ENCODE measurements around the gene COA3. TPM values are rescaled to one million over a fixed set of nuclear protein-coding genes. Genes with fewer than 3 reads are reported as not detected.

Gene COA3
- polyA plus RNA-seq, 3 donors from 2014 or later: 162 to 221 (median 186) TPM

DNA sequence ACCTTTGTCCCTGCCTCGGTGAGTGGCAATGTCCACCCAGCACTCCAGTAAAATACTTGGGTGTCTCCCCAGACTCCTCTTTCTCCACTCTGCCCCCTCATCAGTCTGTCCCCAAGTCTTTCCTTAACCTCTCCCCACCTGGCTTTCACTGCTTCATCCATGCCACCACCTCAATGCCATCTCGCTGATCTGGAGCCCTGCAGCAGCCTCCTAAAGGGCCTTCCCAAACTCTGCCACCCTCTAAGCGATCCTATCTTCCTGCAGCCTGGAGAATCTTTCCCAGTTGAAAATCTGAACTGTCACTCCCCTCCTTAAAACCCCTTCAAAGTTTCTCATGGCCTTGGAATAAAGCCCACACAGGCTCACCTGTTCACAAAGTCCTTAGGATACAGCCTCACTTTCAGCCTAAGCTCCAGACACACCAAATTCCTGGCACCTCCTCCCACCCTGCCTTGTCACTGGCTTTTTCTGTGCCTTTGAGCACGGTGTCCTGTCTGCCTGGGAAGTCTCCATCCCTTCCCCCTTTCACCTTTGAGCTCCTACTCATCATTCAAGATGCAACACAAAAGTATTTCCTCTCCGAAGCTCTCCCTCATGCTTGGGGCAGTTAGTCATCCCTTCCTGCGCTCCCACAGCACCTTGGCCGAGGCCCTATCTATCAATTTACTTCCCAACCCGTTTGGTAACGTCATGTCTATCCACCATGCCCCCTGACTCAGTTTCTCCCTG, 15.3 kb downstream of the COA3 start:
- peaks cover 9 to 19% (median 13%) of the 10 kb centered on the region in 3 donors for H3K36me3 Mint-ChIP-seq
- no peak overlapping the region for H3K4me3 Mint-ChIP-seq
- DNase-seq: no peak
- peaks cover 17 to 31% (median 30%) of the 10 kb centered on the region in 3 donors for H3K27me3 Mint-ChIP-seq (ENCODE audit: low read depth in 3 of 3)
- no peak overlapping the region for H3K27ac Mint-ChIP-seq
- no peaks in the 10 kb centered on the region for H3K9me3 Mint-ChIP-seq
- peaks cover 0 to 11% of the 10 kb centered on the region in 2 donors for H3K4me1 Mint-ChIP-seq

DNA sequence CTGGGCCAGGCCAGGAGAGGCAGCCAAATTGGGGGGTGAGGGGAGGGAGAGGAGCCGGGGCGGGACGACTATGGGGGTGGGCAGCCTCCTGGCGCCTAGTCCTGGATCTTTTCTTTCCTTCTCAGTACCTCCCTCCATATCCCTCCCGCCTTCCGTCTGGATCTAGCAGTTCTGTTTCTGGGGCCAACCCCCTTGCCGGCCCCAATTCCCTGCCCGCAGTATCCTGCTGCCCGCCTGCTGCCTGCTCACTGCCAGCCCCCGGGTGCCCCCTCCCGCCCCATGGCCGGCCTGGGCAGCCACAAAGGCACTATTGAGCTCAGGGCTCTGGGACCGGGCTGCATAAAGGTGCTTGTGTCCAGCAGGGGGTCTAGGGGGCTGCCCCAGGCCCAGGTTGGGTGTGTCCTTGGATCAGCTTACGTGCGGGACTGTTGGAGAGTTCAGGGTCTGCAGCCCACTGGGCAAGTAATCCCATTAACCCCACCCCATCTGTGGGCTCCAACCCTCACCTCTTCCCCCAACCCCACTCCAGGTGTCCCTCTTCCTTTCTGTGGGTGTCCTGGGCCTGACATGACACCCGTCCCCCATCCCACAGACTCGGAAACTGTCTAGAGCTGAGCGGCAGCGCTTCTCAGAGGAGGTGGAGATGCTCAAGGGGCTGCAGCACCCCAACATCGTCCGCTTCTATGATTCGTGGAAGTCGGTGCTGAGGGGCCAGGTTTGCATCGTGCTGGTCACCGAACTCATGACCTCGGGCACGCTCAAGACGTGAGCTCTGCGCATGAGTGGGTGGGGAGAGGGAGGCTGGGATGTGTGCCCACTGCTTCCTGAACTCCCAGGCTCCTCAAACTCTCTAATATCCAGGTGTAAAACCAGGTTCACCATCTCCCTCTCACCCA, 16.1 kb downstream of the COA3 start:
- Mint-ChIP-seq H3K4me3 (no peak overlapping the region), H3K9me3 (no peaks in the 10 kb centered on the region), H3K4me1 (peaks cover 0 to 11% of the 10 kb centered on the region in 2 donors), H3K36me3 (peaks cover 9 to 26% (median 18%) of the 10 kb centered on the region in 3 donors), H3K27me3 (ENCODE audit: low read depth in 3 of 3) (peaks cover 17 to 30% (median 27%) of the 10 kb centered on the region in 3 donors), H3K27ac (no peak overlapping the region)
- no peak for DNase-seq

DNA sequence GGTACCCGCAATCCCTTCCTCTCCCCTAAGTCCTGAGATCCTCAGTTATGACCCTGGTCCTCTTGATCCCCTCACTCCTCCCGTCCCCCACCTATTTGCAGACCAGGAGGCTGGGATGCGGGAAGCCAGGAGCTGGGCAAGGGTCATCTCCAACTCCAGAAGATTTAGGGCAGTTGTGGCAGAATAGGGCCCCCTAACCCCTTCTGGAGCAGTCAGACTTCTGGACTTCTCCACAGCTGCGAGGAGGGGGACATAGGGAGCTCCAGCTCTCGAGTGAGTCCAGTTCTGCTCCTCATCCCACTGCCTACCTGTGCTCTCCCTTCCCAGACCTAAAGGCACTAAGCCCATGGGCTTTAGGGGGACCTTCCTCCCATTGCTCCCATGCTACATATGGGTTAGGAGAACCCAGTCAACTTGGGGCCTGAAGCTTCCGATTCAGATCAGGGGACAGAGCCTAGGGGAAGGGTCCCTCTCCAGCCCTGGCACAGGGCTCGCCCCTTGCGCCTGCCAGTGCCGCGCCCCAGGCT, 16.8 kb downstream of the COA3 start:
- Mint-ChIP-seq H3K27ac (no peak overlapping the region), H3K4me1 (peaks cover 0 to 11% of the 10 kb centered on the region in 2 donors), H3K9me3 (no peaks in the 10 kb centered on the region), H3K4me3 (no peak overlapping the region), H3K27me3 (ENCODE audit: low read depth in 3 of 3) (peaks cover 17 to 27% (median 27%) of the 10 kb centered on the region in 3 donors), H3K36me3 (peaks cover 9 to 29% (median 20%) of the 10 kb centered on the region in 3 donors)
- DNase-seq: no peak

DNA sequence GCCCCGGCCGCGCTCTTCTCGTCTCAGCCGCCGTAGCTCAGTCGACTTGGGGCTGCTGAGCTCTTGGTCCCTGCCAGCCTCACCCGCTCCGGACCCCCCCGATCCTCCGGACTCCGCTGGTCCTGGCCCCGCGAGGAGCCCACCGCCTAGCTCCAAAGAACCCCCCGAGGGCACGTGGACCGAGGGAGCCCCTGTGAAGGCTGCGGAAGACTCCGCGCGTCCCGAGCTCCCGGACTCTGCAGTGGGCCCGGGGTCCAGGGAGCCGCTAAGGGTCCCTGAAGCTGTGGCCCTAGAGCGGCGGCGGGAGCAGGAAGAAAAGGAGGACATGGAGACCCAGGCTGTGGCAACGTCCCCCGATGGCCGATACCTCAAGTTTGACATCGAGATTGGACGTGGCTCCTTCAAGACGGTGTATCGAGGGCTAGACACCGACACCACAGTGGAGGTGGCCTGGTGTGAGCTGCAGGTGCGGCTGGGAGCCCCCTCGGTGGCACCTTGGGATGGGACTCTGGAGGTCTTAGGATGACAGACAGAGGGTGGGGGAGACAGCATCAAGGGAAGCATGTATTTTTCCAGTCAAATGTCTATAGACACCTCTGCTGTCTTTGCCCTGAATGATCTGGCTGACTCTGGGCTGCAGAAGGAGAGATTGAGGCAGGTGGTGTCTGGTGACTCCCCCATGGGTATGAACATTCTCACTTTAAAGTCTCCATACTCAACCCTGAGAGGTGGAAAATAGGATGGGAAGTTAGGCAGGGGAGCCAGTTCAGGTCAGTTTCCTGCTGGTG, 17.5 kb downstream of the COA3 start:
- Mint-ChIP-seq H3K36me3 (peaks cover 9 to 30% (median 22%) of the 10 kb centered on the region in 3 donors), H3K4me3 (peak overlapping the region in 1 of 5 donors; percentile 40), H3K27me3 (ENCODE audit: low read depth in 3 of 3) (peaks cover 17 to 24% (median 22%) of the 10 kb centered on the region in 3 donors), H3K4me1 (peaks cover 0 to 11% of the 10 kb centered on the region in 2 donors), H3K27ac (no peak overlapping the region), H3K9me3 (no peaks in the 10 kb centered on the region)
- no peak for DNase-seq

DNA sequence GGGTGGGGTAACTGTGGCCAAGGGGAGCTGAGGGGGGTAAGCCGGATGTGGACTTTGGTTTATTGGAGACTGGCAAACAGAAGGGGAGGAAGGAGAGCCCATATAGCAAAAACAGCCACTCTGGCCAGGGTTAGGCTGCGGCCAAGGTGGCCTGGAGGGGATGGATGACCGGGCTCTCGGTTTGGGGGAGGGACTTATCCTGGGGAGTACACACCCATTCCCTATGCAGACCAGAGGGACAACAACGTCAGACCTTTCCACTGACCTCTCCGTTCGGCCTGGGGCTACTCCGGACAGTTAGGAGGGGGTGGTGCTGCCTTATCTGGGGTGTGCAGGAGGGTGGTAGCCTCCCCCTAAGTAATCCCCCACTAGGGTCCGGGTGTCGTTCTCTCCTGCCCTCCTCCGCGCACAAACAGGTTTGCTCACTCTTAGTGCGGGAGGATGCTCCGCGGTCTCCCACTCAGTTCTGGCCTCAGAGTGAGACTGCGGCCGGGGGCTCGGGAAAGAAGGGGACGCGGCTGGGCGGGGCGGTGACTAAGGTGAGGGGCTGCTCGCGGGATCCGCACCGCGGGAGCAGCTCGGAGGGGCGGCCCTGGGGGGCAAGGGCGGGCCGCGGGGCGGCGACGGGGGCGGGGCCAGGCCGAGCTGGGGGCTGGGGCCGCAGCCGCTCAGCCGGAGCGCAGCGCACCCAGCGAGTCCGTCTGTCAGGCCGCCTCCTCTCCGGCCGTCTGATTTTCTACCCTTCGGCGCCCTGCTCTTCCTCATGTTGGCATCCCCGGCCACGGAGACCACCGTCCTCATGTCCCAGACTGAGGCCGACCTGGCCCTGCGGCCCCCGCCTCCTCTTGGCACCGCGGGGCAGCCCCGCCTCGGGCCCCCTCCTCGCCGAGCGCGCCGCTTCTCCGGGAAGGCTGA, 18.3 kb downstream of the COA3 start, which contains the start of gene WNK4:
TSS of gene WNK4 (plus strand) at position 675 of the 915 bp plus-strand sequence. CDS start at position 764, 89 bp downstream.
- Mint-ChIP-seq H3K27me3 (ENCODE audit: low read depth in 3 of 3) (peaks cover 11 to 20% (median 16%) of the 10 kb centered on the region in 3 donors), H3K27ac (no peak within 1 kb of the TSS)
- no peak for DNase-seq

DNA sequence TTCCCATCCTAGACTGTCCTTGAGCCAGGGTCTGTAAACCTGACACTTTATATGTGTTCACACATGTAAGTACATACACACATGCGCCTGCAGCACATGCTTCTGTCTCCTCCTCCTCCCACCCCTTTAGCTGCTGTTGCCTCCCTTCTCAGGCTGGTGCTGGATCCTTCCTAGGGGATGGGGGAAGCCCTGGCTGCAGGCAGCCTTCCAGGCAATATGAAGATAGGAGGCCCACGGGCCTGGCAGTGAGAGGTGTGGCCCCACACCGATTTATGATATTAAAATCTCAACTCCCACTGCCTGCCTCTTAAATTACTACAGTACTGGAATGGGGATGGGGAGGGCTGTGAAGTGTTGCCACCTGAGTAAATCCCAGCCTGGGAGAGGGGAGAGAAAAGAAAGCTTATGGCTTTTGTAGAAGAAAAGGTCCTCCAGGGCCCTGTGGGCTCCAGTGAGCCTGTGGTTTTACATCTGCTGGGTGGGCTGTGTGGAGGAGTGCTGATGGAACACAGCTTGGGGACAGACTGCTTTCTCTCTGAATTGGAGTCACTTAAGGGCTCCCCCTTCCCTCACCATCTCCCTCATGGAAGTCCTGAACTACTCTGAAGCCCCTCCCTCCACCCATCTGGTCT, 19.1 kb downstream of the COA3 start:
- peaks cover 9 to 39% (median 16%) of the 10 kb centered on the region in 3 donors for H3K36me3 Mint-ChIP-seq
- peaks cover 8 to 12% of the 10 kb centered on the region in 2 donors for H3K4me1 Mint-ChIP-seq
- peak overlapping the region in 2 of 5 donors; percentile 6 to 29 for H3K4me3 Mint-ChIP-seq
- H3K27me3 Mint-ChIP-seq (ENCODE audit: low read depth in 3 of 3): peaks cover 11 to 18% (median 11%) of the 10 kb centered on the region in 3 donors
- no peak for DNase-seq
- no peaks in the 10 kb centered on the region for H3K9me3 Mint-ChIP-seq
- no peak overlapping the region for H3K27ac Mint-ChIP-seq

More for the DNA sequence above, 18.3 kb downstream of the COA3 start, which contains the start of gene WNK4:
- H3K9me3 Mint-ChIP-seq: no peaks in the 10 kb centered on the region
- peak within 1 kb of the TSS in 2 of 5 donors; percentile 6 to 40 for H3K4me3 Mint-ChIP-seq
- H3K4me1 Mint-ChIP-seq: peaks cover under 1 to 11% of the 10 kb centered on the region in 2 donors
- peaks cover 9 to 35% (median 16%) of the 10 kb centered on the region in 3 donors for H3K36me3 Mint-ChIP-seq

DNA sequence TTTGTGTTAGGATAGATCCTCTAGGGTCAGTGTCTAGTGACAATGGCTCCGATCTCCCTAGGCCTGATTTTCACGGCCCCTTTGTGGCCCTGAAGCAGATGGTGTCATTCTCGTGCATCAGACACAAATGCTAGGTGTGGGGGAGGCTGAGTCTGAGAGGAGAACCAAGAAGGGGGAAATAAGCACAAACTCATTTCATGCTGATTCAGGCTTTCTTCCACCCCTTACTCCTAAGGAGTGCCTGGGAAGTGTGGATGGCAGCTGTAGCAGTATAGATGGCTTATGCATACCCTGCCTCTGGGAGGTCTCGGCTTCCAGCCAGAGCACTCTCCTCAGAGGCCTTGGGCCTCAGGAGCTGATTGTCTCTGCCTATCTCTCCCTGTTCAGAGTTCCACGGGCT, 19.9 kb downstream of the COA3 start:
- H3K36me3 Mint-ChIP-seq: peaks cover 9 to 39% (median 16%) of the 10 kb centered on the region in 3 donors
- no peaks in the 10 kb centered on the region for H3K9me3 Mint-ChIP-seq
- peaks cover 9 to 14% (median 13%) of the 10 kb centered on the region in 3 donors for H3K27me3 Mint-ChIP-seq (ENCODE audit: low read depth in 3 of 3)
- no peak overlapping the region for H3K27ac Mint-ChIP-seq
- no peak for DNase-seq
- no peak overlapping the region for H3K4me3 Mint-ChIP-seq
- peaks cover 17 to 20% of the 10 kb centered on the region in 2 donors for H3K4me1 Mint-ChIP-seq

DNA sequence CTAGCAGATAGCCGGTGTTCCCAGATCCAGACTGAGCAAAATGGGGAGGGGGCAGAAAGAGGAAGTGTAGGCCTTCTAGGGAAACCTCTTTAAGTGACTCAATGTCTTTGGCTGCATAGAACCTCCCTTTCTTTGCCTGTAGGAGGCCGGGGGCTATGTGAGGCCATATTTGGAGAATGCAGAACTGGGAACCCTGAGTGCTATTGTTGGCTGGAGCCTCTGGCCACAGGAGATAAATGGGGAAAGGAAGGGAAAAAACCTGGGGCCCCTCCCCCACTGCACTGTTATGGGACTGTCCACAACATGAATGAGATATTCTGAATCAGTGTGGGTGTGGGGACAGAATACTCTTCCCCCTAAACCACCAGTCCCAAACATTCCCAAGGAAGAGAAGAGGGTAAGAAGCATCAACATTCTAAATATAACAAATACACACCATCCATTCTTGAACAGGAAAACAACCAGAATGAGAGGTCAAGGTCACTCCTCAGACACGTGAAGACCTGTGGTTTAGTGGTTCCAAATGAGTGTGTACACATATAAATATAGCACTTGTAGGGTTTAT, 22.9 kb downstream of the COA3 start:
- no peak for DNase-seq
- H3K27me3 Mint-ChIP-seq (ENCODE audit: low read depth in 3 of 3): peaks cover 0 to 10% (median 4%) of the 10 kb centered on the region in 3 donors
- H3K36me3 Mint-ChIP-seq: peaks cover 9 to 36% (median 16%) of the 10 kb centered on the region in 3 donors
- peaks cover 31 to 34% of the 10 kb centered on the region in 2 donors for H3K4me1 Mint-ChIP-seq
- peak overlapping the region in 3 of 5 donors; percentile 99 to 100 (median 99) for H3K4me3 Mint-ChIP-seq
- H3K27ac Mint-ChIP-seq: peak overlapping the region in 1 of 6 donors; percentile 71
- no peaks in the 10 kb centered on the region for H3K9me3 Mint-ChIP-seq

DNA sequence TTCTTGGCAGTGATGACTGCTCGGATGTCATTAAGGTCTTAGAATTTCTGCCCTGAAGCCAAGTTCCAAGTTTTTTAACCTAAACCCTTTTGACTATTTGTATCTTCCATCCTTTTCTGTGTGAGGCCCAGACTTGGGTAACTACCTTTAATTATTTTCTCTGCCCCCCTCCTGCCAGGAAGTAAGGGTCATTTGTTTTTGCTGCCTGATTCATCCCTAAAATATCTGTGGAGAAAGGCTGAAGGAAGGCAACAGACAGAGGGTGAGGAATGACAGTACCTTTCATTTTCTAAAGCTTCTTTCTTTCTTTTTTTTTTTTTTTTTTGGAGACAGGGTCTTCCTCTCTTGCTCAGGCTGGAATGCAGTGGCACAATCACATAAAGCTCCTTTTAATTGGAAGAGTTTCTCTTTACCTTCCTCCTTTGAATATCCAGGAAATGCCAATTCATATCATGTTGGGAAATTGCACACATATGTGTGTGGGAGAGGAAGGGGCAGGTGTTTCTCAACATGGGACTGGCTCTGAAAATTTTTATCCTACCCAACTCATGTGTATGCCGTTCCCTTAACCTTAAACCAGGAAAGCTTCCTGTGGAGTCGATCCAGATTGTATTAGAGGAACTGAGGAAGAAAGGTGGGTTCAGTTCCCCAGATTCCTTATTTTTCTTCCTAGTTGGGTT, 24.3 kb downstream of the COA3 start:
- H3K27me3 Mint-ChIP-seq (ENCODE audit: low read depth in 3 of 3): peaks cover 0 to 10% (median 4%) of the 10 kb centered on the region in 3 donors
- no peaks in the 10 kb centered on the region for H3K9me3 Mint-ChIP-seq
- H3K36me3 Mint-ChIP-seq: peaks cover 3 to 30% (median 10%) of the 10 kb centered on the region in 3 donors
- H3K27ac Mint-ChIP-seq: peak overlapping the region; percentile 98 to 99 (median 99)
- no peak for DNase-seq
- H3K4me3 Mint-ChIP-seq: peak overlapping the region; percentile 98 to 100 (median 99)
- H3K4me1 Mint-ChIP-seq: peaks cover 24 to 34% of the 10 kb centered on the region in 2 donors

DNA sequence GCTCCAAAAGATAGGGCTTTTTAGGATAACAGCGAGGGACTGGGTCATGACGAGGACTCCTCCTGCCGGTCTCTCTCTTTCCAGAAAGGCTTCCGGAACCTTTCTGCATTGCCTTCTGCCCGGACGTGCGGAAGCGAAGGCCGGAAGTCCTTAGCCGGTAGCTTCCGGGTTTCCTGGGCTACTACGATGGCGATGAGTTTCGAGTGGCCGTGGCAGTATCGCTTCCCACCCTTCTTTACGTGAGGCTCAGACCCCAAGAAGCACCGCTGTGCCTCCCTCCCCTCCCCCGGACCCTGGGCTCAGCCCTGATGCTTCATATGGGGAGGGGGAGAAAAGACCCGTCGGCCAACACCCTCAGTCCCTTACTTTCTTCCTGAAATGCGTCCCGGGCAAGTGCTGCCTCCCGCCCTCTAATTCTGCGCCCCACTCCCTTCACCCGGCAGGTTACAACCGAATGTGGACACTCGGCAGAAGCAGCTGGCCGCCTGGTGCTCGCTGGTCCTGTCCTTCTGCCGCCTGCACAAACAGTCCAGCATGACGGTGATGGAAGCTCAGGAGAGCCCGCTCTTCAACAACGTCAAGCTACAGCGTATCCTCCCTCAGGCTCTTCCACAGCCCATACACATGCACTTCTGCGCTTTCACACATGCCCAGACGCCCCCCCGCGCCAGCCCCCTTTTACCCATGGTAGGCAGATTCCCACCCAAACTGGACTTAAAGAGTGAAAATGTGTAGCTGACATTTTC, 25.0 kb downstream of the COA3 start, which contains the start of gene VPS25:
TSS of gene VPS25 (plus strand) at position 160 of the 746 bp plus-strand sequence. CDS start at position 187, 27 bp downstream.
- Mint-ChIP-seq H3K36me3 (peaks cover 2 to 23% (median 8%) of the 10 kb centered on the region in 3 donors), H3K4me1 (peaks cover 24 to 34% of the 10 kb centered on the region in 2 donors), H3K4me3 (peak within 1 kb of the TSS; percentile 98 to 100 (median 99)), H3K27ac (peak within 1 kb of the TSS; percentile 98 to 99 (median 99)), H3K9me3 (no peaks in the 10 kb centered on the region), H3K27me3 (ENCODE audit: low read depth in 3 of 3) (peaks cover 0 to 14% (median 4%) of the 10 kb centered on the region in 3 donors)
- peak; percentile 71 to 82 (median 79) for DNase-seq

Data from immature natural killer cell (primary cell).